HG03280 (cell line): ENCODE results near the gene LONP2.
"Not testable (repeated sequence)": the region's sequence is repeated elsewhere in the genome, so short reads cannot be mapped to it uniquely, and the experiment has no call there.

ENCODE experiments used
- ATAC-seq: cut with Tn5 transposase; IDR thresholded peaks from one replicate; pipeline ENCODE4 v1.9.1; 2021; ENCODE audit warnings: mild to moderate bottlenecking, moderate library complexity; ENCODE audit not compliant: unreplicated experiment

Gene LONP2

DNA sequence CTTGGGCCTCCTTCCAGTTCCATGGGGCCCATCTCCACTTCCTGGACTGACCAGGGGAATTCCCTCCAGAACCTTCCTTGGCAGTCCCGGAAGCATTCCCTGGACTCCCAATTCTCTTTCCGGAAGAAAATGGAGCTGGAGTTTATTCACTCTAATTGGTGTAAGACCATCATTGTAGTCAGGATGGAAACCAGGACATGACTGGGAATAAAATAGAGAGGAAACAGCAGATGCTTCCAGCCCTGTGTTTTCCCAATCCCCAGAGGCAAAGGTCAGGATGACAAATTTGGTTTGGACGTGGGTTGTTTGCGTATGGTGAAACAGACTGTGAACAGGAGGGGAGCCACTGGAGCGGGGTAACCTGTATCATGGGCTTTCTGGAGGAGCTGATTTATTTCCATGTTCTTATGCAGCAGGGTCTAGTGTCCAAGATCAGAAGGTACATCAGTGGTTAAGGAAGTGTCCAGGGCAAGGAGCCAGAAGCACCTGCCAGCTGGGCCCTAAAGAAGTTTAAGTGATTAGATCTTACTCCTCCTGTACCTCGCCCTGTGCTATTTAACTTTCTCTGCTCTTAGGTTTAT is 8.5 kb upstream of the LONP2 start:
- ATAC-seq = no peak

DNA sequence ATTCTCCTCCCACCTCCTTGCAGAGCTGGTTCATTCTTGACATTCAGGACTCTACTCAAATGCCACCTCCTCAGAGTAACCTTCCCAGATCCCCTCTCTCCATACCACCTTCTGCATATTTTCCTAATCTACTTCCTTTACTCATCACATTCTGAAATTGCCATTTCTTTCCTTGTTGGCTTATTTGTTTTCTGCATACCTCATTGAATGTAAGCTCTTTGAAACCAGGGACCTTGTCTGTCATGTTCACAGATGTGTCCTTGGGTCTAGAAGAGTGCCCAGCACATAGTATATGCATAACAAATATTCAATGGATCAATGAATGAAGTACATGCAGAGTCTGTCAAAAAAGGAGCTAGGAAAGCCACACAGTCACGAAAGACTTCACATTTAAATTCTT is 7.8 kb upstream of the LONP2 start:
- ATAC-seq = no peak

DNA sequence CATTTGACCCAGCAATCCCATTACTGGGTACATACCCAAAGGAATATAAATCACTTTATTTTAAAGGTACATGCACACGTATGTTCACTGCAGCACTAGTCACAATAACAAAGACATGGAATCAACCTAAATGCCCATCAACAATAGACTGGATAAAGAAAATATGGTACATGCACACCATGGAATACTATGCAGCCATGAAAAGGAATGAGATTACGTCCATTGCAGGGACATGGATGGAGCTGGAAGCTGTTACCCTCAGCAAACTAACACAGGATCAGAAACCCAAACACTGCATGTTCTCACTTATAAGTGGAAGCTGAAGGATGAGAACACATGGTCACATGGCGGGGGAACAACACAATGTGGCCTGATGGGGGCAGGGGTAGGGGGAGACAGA is 4.0 kb upstream of the LONP2 start:
- not testable (repeated sequence) for ATAC-seq

DNA sequence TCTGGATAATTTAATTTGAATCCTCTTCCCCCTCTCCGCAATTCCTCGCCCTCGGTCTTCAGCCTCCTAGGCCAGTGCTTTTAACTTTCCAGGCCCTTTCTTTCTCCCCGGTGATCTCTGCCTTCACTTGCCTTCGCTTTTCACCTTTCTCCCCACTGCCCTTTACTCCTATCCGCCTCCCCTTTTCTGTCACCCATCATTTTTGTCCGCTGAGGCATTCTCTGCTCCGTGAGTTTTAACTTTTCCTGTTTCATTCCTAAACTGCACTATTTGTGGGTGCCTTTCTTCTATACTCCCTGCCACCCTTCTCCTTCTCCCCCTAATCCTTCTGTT is 729 bp downstream of the LONP2 start:
- no peak for ATAC-seq

DNA sequence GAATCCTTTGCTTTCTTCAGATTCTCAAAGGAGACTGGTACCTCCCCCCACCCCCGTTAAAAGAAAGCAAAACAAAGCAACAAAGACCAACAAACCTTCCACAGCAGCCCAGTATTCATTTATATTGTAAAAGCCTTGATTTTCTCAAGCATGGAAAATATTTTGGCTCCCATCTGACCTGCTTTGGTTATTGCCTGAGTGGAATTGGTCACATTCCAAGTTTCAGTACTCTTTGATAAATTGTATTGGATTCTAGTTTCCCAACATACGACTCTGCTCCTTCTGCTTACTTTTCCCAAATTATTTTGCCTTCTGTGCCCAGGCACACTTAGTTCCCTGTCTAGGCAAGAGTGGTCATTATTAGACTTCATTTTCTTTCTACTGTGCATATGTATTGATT is 2.0 kb downstream of the LONP2 start:
- ATAC-seq = no peak

DNA sequence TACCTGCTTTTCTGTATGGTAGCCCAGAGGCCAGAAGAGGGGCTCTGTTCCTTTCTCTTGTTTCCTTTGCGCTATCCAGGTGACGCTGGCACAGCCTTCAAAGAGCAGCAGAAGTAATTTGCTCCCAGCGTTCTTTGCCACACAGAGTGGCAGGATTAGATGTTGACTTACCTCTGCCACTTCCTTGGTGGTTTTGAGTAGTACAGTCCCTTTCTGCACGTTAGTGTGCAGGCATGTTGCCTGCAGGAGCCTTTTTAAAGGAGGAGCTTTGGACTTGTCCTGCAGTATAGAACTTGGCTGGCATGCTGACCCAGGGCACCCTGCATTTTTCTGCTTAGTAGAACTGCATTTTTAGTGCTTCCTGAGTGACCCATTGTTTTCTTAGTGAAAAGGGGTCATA is 3.2 kb downstream of the LONP2 start, which contains the start of gene ABCC11:
TSS of gene ABCC11 (minus strand) at position 229 of the 400 bp plus-strand sequence. CDS start 15,618 bp downstream, outside the sequence.
- no peak for ATAC-seq

DNA sequence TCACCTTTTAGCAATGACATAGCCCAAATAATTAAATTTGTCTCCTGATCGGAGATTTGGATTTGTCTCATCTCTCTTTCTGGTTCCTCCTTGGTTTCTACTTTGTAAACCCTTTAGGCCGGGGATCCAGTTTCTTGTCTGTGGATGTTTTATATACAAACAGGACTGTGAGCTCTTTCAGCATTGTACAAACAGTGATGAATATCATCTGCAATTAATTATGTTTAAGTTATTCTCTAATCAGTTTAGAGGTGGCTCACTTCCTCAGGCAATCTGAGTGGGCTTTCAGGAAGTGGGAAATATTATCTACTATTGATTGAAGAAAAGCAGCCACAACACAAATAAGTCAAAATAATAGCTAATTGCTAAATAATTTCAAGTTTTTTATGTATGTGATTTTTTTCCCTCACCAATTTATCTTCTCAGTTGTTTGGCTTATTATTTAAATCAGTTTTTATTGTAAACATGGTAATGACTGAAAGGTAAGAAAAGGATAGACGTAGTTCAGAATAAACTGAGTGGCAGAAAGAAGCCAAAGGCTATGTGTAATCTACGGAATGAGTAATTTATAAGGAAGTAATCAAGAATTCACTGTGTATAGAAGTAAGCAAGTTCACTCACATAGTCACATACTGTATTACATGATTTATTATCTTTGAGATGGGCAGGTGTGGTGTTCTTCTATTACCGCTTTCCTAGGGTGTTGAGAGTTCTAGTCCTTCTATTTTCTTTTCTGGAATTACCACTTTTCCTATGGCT is 6.6 kb downstream of the LONP2 start:
- ATAC-seq = no peak

DNA sequence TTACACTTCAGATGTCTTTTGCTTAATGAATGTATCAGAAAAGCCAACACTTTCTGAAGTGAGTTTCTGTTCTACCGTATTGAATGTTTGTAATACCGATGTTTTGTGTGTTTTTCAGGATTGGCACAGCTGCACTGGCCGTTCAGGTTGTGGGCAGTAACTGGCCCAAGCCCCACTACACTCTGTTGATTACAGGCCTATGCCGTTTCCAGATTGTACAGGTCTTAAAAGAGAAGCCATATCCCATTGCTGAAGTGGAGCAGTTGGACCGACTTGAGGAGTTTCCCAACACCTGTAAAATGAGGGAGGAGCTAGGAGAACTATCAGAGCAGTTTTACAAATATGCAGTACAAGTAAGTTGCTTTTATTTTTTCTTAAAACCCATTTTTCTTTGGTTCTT is 7.9 kb downstream of the LONP2 start:
- no peak for ATAC-seq

DNA sequence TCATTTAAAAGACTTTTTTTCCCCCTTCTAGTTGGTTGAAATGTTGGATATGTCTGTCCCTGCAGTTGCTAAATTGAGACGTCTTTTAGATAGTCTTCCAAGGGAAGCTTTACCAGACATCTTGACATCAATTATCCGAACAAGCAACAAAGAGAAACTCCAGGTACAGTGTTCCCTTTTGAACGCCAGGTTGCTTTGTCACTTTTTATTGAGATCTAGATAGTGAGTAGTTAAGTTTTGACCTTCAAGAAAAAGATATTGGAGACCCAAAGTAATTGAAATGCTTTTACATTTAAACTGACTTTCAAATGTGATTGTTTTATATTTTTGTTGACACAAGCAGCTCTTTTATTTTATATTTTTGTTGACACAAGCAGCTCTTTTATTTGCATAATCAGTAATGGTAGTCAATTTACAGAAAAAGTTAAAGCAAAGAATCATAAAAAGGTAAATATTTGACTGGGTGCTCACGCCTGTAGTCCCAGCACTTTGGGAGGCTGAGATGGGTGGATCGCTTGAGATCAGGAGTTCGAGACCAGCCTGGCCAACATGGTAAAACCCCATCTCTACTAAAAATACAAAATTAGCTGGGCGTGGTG is 12.6 kb downstream of the LONP2 start:
- no peak for ATAC-seq

DNA sequence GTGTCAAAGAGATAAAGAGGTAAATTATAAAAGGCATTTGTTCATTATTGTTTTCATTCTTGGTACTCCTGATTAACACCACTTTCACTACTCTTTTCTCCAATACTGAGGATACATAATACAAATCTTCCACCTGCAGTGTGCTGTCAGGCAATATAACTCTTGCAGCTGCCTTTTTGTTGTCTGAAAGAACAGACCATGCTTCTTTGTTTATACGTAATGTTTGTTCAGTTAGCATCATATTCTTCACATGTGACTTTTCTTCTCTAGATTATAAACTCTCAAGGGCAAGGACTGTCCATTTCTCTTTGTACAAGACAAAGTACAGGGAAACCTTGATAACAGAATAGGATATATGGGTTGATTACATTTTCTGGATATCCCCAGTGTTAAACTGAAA is 17.5 kb downstream of the LONP2 start:
- ATAC-seq = no peak

DNA sequence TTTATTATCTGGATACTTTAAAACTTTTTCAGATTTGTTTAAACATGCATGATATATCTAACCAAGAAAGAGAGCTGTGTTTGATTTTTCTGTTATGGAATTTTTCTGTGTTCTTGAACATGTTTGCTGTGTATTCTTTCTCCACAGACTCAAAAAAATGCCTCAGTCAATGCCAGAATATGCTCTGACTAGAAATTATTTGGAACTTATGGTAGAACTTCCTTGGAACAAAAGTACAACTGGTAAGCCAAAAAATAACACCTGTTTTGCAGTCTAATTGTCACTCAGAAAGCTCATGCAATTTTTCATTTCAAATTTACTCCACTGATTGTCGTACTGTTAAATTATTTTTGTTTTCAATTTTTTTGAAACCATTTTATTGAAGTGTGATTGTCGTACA is 18.5 kb downstream of the LONP2 start:
- ATAC-seq = no peak

DNA sequence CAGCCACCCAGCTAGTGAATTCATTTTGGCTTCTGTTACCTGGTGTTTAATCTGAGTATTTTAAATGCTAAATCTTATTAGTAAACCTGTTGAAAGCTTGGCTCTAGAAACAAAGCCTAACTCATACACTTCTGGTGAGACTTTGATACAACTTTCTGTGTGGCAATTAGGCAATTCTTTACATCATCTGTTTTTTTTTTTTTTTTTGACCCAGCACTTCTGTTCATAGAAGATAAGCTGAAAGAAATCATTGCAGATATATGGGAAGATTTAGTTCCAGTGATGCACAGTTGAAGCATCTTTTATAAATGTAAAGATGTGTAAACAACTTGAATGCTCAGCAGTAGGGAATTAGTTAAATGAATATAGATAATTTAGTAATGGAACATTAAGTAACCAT is 24.9 kb downstream of the LONP2 start:
- ATAC-seq = no peak

DNA sequence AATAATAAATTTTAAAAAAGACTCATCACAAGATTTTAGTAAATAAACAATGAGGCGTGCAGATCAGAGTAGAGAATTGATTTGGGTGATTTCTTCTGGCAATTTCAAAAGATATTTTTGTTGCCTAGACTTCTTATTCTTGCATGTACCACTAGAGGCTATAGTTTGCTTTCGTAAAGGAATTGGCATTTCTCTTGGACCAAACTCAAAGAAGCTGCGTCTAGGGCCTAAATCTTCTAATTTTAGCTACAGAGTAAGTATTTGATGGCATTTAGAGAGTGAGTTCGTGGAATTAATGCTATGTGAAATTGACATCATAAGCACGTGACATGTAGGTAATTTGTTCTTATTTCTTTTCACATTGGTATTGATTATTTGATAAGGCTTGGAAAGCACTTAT is 27.6 kb downstream of the LONP2 start:
- no peak for ATAC-seq

DNA sequence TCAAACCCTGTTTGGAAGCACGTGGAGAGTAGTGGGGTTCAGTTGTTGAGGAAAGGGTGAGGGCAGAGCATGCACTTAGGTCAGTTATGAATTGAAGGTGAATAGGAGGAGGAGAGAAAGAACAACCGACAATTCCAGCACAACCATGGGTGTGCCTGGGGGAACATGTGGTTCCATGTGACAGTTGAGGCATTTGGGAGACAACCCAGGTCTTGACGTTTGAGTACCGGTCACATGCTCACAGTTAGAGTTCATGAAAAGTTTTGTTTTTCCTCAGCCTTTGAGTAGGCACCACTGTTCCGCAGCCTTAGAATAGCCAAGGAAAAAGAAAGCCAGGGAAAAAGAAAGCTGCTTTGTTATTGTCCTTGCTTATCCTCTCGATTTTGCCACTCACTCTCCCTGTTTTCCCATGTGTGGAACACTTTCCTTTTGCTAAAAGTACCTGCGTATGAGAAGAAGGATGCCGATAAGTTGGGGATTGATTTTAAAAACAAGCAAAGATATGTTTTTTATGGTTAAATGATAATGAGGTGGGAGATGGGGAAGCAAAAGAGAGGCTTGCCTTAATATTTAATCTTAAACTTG is 28.8 kb downstream of the LONP2 start:
- ATAC-seq = no peak

DNA sequence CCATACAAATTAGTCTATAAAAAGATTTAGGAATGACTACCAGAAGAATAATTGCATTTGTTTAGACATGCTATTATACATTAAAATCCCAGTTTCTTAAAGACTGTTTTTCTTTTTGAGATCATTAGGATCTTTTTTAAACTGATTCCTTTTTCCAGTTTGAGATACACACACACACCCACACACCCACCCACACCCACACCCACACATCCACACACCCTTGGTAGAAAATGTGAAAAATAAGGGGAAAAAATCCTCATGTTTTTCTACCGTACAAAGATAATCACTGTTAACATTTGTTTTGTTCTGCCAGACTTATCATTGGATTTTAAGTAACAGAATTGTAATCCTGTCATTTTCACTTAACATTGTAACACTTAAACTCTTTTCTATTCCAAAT is 30.4 kb downstream of the LONP2 start:
- no peak for ATAC-seq

DNA sequence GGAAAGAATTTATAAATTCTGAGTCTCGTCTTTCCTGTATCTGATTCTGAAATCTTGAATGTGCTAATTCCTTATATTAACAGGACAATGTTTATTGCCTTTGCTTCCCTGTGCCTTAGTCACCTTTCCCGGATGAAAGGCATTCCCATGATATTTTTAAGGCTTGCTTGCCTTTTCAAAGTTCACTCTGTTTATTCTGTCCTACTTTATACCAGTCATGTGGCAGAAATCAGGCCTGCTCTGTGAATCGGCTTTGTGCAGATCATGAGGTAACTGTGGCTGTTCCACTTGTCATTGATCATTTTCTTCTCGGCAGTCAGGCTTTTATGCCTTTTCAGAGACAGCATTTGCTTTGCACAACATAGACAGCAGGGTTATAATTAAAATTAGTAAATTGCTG is 32.0 kb downstream of the LONP2 start:
- no peak for ATAC-seq

DNA sequence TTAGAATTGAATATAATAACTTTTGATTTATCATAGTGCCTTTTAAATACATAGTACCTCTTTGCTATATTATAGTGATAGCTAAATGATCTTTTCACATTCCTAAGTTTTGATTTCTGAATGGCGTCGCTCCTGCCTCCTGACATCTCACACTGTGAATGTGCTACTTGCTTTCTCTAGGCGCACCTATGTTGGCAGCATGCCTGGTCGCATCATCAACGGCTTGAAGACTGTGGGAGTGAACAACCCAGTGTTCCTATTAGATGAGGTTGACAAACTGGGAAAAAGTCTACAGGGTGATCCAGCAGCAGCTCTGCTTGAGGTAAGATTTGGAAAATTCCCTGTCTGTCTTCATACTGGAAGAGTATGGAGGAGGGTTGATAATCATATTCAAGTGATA is 33.1 kb downstream of the LONP2 start:
- ATAC-seq = no peak

DNA sequence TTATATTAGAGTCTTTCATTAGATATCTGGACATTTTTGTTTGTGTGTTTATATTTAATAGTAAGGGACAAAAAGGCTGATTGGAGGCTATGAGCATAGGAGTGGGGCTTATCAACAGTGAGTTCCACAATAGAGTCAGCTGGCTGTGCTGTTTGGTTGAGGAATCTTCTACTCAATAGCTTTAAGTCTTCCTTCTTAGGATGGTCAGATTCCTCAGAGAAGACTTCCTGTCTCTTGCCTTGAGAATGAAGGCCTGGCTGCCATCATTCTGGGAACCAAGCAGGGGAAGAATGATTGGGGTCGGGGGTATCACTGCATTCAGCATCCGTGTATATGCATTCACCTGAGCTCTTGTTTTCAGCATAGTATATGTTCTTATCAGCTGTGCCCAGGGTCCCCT is 35.1 kb downstream of the LONP2 start:
- ATAC-seq = no peak

DNA sequence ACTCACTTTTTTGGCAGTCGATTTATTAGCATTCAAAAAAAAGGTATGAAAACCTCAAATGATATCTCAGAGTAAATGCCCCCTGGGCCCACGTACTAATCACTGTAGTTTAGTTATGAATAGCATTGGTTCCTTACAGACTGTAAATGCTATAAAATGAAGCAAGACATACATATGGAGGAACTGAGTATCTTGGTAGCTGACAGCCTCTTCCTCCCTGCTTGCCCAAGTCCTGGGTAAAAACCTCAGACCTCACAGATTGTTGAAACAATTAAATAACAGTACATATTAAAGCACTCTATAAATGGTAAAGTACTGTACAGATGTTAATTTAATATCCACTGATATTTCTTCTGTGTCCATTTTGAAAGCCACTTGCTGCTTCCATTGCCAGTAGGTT is 36.4 kb downstream of the LONP2 start:
- ATAC-seq = no peak

DNA sequence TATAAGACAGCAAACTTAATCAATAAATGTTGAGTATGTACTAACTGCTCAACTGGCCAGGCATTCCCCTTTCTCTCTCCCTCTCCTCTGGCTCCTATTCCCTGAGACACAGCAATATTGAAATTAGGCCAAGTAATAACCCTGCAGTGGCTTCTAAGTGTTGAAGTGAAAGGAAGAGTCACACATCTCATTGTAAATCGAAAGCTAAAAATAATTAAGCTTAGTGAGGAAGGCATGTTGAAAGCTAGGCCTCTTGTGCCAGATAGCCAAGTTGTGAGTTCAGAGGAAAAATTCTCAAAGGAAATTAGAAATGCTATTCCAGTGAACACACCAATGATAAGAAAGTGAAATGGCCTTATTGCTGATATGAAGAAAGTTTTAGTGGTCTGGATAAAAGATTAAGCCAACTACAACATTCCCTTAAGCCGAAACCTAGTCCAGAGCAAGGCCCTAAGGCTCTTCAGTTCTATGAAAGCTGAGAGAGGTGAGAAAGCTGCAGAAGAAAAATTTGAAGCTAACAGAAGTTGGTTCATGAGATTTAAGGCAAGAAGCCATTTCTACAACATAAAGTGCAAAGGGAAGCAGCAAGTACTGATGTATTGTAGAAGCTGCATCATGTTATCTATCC is 38.6 kb downstream of the LONP2 start:
- no peak for ATAC-seq

DNA sequence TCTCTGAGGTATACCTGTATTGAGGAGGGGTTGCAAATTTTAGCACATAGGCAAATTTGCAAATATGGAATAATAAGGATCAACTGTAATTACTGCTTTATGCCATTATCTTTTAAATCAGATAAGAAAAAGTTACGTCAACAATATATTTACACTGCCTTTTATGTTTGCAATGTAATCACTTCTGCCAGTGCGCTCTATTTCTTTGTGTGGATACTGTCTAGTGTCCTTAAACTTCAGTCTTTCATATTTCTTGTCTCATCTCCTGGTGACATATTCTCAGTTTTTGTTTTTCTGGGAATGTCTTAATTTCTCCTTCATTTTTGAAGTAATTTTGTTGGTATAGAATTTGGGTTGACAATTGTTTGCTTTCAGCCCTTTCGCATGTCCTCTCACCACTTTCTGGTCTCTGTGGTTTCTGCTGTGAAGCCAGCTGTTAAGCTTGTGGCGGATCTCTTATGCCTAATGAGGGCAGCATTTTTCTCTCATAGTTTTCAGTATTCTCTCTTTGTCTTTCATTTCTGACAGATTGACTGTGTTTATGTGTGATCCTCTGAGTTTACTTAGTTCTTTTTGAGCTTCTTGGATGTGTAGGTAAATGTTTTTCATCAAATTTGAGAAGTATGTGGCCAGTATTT is 40.8 kb downstream of the LONP2 start:
- no peak for ATAC-seq
